Embryonic facial prominence (tissue), 1 donor: ENCODE data around the gene CACNA2D2.
"Not testable (repeated sequence)": the region's sequence is repeated elsewhere in the genome, so short reads cannot be mapped to it uniquely, and the experiment has no call there.

Experiments used
- DNase-seq: peaks from one replicate; pipeline ENCODE4 v3.0.0-alpha.2; 2016; ENCODE audit errors: extremely low spot score

The CACNA2D2 gene

DNA sequence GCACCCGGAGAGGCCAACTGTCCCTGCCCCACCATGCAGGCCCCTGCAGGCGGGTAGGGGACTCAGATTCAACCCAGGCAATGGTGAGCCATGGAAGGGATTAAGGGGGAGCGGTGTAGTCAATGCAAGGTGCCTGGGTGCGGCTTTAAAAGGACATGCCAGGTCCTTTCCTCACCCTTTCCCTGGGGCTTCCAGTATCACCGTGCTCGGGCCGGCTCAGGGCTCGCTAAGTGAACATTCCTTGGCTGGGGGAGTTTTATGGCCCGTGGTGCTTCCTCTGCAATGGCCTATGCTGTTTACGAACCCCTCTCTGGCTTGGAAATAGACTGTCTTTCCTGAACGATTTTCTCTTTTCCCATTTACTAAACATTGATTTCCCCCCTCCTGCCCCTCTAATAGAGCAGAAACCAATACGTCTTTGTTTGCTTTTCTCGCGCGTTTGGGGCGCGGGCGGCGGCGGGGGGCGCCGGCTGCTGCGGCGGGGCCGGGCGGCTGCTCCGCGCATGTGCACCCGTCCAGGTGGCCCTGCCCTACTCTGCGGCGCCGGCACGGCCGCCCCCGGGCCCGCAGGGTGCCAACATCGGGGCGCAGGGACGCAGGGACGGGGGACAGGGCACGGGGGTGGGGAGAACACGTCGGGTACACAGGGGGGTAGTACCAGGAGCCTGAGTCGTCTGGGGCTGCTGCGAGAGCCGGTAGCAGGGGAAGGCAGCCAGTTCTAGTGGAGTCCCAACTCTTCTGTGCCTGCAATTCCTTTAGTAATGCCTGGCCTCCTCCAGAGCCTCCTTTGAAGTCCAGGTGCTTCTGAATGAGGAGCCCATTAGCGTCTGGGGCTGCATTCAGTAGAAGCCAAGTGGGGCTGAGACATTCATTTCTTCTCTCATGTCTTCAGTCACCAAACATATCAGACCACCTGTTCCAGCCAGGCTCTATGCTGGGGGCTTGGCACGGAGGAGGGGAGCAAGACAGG lies 26.9 kb upstream of the CACNA2D2 start:
- no peak for DNase-seq

DNA sequence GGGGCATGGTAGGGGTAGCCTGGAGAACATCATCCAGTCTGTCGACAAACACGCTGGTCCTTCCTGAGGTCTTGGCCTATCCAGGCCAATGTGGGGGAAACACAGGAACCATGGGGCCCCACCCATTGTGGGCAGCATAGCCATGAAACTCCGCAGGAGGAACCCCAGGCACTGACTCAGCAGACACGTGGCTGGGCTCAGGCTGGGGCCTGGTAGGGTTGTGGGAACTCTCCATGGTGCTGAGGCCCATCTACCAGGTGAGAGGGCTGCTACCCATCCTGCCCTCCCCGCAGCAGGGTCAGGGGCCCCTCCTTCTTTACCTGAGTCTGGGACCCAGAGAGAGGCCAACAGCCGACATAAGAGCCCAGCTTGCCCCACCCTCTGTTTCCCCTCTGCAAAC lies 22.6 kb upstream of the CACNA2D2 start:
- DNase-seq: no peak

DNA sequence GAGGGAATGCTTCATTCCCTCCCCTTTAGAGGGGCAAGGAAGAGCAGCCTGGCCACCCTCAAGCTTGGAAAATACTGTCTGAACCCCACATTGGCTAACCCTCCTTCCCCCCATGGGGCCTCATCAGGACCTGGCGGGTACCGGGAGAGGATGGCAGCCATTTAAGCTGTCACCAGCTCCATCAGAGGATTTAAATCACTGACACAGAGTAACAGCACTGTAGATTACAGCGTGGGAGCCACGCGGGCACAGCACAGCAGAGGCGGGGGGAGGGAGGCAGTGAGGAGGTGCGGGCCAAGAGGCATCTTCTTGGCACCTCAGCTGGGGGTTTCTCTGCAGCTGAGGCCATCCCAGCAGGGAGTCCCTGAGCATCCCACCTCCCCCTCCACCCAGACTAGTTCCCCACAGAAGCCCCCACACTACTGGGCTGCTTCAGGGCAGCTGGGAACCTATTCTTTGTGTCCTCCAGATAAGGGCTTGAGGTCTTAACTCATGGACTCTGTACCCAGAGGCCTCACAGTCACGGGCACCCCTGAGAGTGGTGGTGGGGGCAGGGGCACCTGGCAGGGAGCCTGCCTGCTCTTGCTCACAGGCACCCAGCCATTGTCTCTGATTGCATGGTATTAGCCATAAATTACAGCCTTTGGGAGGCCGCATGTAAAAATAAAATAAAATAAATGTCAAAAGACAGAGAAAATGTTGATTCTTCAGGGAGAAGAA lies 21.9 kb upstream of the CACNA2D2 start:
- no peak for DNase-seq

DNA sequence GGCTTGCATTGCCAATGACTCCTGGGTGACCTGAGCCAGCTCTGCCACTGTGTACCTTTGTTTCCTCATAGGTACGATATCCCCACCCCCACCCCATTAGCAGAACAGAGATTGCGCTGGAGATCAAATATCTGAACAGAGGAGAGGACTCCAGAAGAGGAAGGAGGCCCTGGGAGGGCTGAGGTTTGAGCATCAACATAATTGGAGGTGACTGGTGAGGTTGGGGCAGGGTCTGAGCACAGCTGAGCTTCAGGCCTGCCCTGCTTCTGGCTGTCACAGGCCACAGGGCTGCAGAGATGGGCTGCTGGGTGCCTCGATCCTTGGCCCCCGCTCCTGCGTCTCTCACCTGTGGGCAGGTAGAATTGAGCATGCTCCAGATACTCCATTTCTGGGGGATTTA lies 21.3 kb upstream of the CACNA2D2 start:
- DNase-seq: no peak

DNA sequence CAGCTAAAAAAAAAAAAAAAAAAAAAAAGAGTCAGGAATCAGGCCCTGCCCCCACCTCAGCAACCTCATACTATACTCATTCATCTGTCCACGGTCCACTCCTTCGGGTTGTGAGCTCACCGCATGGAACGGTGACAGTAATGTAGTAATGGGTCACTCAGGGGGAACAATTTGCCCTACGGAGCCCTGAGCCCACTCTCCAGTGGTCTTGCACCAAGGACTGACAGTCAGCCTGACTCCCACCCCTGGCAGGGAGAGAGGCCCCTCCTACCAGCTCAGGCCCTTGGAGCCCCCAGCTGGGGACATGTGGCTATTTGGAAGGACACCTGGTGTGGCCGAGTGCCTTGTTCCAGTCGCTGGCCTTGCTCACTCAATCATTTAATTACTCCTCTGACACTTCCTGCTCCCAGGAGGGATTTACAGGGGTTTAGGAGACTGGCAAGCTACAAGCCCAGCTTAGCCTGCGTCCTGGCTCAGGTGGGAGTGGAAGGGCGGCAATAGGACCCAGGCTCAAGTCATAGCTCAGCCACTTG lies 19.9 kb upstream of the CACNA2D2 start:
- DNase-seq: no peak

DNA sequence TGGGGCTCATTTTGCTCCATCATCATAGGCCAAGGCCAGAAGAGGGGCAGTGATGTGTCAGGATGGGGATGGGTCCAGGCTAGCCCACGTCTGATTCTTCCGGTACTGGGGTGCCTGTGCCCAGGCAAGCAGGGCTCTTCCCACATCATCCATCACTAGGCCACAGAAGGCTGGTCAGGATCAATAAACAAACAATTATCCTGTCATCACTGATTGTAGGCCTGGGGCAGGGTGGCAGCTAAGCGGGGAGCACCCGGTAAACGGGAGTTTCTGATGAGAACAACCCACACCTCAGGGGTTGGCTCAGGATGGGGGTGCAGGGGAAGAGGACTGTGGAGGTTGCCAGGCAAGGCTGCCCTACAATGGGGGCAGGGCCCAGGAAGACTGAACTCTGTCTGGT lies 18.1 kb upstream of the CACNA2D2 start:
- no peak for DNase-seq

DNA sequence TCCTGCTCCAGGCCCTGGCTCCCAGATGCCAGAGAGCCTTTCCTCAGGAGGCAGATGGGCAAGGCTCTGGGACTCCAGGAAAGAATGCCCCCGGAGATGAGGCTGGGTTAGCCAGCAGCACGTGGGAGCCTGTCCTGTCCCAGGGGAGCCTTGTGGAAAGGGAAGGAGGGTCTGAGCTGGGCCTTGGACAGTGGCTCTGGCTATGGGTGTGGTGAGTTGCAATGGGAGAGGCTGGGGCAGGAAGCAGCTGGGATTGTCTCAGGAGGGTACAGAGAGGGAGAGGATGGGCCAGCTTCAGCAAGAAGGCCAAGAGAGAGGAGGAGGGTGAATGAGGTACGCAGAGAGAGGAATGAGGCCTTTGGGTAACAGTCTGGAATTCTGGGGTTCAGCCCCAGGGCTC lies 17.4 kb upstream of the CACNA2D2 start:
- no peak for DNase-seq

DNA sequence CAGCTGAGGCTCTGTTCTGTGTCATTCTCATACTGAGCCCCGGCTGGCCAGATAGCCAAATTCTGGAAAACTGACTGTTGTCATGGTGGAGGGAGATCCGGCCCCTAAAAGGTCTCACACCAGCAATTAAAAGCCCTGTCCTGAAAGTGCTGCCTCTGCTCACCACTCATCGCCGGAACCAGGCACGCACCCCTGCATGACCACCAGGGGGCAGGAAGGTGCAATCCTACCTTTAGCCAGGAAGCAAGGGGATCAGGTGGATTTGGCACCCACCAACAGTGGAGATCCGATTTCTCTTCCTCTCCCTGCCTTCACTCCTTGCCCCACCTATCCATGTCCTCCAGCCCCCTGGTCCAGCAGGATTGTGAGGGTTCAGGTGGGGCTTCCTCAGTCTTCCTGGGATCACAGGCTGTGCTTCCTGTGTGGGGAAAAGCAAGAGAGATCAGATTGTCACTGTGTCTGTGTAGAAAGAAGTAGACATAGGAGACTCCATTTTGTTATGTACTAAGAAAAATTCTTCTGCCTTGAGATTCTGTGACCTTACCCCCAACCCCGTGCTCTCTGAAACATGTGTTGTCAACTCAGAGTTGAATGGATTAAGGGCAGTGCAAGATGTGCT lies 16.1 kb upstream of the CACNA2D2 start:
- DNase-seq: no peak

DNA sequence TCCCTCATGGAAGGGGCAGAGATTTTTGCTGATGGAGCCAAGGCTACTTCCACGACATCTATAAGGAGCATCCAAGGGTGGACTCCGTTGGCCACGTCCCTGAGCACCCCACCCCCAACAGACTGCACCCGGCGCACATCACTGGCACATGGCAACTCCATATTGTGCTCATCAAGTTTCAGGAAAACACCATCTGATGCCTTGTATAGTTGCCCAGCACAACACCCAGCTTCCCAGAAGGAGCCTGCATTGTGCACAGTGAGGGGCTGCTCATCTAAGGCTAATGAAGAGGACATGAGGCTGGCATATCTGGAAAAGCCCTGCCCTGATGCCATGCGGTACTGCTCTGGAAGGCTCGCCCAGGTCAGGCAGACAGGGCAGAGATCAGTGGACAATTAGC lies 15.0 kb upstream of the CACNA2D2 start:
- no peak for DNase-seq

DNA sequence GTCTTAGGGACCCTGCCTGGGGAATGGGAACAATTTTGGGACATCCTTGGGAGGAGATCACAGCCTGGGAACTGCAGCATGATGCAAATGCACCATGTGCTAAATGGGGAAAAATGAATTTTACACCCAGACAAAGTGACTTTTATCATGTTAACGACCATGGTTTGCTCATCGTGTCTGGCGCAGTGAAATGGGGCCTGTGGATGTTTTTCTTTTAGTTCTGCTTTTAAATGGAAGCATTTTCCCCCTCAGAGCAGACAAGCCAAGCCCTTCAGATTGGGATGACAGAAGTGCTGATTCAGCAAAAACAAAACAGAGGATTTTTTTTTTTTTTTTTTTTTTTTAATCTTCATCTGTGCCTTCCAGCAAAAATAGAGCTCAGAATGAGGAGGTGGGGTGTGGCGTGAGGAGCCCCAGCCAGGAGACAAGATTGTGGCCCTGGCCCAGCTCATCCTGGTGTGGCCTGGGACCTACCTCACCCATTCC lies 14.3 kb upstream of the CACNA2D2 start:
- no peak for DNase-seq

DNA sequence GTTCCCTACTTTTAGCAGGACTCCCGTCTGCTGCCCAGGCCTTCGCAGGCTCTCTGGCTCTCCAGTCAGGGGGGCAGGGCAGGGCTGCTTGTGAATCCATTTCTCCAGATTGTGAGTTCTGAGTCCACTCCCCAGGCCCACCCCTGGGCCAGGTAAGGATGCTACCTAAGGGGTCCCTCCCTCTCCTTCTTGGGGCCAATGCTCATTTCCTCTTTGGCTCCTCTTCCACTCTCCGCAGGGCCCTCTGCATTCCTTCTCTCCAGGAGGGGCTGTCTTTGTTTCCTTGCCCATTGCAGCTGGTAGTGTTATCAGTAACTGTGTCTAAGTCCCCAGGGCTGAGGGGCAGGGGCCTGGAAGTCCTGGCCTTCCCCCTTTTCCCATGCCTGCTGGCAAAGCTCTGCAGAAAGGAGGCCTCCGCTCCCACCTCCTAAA lies 13.0 kb upstream of the CACNA2D2 start:
- DNase-seq: no peak

DNA sequence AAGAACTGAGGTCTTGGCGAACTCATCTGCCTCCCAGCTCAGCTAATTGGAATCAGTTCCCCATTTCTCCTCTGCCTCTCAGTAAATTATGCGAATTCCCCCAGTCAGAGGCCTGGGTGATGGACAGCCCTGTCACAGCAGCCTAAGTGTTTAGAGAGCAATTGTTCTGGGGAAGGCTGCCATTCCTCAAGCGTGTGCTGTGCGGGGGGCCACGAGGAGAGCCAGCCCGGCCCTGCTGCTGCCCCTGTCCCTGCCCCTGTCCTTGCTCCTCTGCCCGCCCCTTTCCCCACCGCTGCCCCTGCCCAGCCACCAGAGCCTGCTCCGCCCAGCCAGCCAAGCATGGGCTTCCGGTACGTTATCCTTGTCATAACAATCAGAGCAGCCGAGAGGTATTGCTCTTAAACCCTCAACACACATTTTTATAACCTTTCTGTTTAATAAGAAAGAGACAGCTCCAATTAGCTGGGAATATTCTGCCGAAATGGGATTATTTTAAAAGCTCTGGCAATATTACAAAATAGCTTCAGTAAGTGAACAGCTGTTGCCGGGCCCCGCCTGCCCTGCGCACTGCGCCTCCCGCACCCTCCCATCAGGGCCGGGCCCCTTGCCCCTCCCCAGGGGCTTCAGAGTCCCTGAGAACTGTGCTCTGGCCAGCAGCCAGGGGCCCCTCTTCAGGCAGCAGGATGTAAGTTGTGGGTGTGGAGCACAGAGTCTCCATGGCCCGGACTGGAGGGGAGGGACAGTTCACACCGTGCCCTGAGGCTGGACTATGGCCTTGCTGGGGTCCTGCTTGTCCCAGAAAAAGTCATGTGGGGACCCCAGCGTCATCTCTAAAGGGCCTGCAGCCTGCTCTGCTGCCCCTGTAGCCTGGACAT lies 12.4 kb upstream of the CACNA2D2 start:
- no peak for DNase-seq

DNA sequence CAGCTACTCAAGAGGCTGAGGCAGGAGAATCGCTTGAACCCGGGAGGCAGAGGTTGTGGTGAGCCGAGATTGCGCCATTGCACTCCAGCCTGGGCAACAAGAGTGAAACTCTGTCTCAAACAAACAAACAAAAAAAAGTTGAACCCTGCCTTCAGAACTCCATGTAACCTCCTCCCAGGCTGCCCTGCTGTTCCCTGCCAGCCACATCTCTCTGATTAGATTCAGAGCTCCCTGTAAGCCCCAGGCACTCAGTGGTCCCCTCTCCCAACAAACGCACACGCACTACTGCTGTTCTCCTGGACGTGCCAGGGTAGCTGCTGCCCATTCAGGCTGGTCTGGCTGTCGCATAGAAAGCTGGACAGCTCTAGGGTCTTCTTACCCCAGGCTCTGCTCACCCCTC lies 9.5 kb upstream of the CACNA2D2 start:
- not testable (repeated sequence) for DNase-seq

DNA sequence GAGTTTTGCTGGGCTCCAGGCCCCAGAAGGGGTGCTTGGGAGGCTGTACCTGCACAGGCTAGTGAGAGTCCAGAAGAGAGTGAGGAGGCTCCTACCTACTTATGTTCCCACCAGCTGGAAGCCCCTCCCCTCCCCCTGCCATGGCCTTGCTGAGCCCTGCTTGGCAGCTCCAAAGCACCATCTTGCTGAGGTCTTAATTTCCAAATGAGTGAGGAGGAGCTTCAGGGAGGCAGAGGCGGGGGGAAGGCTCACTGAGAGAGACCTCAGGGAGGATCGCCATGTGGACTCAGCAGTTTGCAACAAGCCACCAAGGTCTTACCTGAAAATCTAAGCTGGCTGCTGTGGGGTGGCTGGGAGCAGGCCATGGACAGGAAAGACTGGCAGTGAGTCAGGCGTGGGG lies 8.7 kb upstream of the CACNA2D2 start:
- DNase-seq: no peak

DNA sequence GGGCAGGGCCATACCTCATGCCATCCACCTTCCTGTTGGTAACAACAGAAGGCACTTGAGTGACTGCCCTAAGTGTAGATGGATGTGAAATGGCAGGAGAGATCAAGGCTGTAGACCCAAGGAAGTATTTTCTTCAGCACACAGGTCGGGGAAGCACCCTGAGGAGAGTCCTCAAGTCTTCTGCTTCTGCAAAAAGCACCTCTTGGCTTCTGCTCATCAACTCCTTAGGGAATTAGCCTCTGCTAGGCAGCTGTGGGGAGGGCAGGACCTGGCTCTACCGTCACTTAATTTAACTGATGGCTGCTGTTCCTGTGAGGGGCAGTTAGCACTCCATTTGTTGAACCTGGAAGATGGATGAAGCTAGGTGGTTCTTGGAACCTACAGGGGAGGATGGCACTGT lies 6.9 kb upstream of the CACNA2D2 start:
- DNase-seq: no peak

DNA sequence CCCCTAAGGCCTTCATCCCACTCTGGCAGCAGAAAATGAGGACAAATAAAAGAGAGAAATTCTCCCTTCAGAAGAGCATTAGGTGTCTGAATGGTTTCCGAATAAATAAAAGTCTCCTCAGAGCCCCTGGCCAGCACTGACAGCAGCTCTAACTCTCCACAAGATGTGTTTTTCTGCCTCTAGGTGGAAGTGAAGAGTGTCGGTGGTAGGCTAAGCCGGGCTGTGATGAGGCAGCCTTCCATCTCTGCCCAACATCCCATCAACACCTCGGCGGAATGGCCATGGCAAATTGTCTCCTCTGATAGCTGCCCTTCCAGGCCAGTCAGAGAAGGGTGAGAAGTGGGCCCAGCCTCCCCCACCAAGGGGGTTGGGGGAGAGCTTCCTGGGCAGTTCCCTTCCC lies 6.3 kb upstream of the CACNA2D2 start:
- no peak for DNase-seq

DNA sequence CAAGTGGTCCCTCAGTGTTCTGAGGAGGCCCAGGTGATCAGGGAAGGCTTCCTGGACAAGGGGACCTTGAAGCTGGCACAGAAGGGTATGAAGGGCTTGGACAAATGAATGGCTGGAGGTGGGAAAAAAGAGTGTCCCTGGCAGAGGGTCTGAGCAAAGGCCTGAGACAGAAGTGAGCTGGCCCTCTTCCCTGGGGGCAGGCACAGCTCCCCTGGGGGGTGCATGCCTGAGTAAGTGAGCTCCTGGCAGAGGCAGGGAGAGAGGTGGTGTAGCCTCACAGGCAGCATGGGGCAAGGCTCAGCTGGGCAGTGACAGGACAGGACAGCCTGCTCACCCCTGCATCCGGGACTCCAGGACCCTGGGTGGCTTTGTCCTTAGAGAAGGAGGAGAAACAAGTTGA lies 5.4 kb upstream of the CACNA2D2 start:
- no peak for DNase-seq

DNA sequence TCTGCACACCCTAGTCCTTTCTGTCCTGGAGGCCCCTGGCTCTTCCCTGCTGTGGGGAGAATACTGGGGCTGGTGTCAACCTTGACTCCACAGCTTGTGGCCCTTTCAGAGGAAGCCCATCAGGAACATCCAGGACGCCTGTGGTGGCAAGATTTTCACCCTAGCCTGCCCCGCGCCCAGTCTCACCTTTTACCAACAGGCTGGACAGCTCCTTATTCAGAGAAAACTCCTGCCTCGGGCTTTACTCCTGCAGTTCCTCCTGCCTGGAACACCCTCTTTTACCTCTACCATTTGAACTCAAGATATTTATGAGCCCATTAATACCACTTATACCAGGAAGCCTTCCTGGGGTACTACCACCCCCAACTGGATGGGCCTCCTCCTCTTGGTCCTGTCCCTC lies 2.7 kb upstream of the CACNA2D2 start:
- DNase-seq: no peak

DNA sequence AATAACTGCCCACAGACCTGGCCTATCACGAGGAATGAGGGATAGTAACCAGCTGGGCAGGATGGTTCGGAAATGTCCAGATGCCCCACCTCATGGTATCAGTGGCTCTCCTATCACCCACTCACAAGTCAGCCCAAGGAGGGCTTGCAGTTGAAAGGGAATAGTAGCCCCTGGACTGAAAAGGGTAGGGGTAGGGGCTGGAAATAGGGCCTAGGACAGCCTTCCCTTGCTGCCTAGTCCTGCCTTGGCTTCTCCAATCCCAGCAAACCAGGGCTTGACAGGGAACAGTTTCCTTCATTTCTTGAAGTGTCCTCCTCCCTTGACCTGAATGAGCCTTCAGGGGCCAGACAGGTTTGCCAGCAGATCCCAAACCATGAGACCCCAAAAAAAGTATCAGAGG lies 1.2 kb upstream of the CACNA2D2 start:
- no peak for DNase-seq

DNA sequence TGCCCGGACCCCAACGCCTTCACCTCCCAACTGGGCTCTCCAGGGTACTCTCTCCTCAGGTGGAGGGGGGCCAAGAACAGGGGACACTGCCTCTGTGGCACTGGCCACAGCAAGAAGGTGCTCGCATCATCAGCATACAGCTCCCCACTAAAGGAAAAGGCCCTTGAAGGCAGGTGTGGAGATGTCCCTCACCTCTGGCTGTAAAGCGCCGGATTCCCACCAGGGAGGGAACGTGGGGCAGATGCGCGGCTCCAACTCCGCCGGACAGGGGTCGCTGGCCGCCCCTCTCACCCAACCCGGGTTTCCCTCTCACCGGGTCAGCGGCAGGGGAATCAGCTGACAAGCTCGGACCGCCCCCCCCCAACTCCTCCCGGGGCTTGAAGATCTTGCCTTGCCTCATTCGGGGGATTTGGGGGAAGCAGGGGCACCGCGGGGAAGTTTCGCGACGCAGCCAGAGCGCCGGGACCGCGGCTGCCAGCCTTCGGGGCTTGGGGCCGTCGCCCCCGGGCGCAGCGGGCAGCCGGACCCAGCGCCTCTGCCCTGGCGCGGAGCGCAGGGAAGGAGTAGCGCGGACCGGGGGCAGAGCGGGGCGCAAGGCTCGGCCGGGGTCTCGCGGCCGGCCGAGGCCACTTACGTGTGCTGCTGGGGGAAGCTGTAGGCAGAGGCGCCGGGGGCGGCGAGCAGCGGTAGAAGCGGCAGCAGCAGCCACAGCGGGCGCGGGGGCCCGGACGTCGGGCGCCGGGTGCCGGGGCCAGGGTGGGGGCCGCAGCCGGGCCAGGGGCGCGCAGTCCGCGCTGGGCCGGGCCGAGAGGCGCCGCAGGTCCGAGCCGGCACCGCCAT lies 630 bp downstream of the CACNA2D2 start:
- no peak for DNase-seq
